A673 (cell line): ENCODE measurements around the gene RRAGD.

Source experiments
- EZH2 ChIP-seq: fragments of 200-600 bp; sonication (generic); IDR thresholded peaks from 2 replicates; pipeline ENCODE4 v1.6.1; 2017; ENCODE audit warnings: borderline replicate concordance, low read depth, mild to moderate bottlenecking, mixed read lengths, antibody characterized with exemption, low read length; ENCODE audit not compliant: poor library complexity, severe bottlenecking
- TF ChIP-seq, protein P1 (sequence below): fragments of 300-800, 200-600 bp; sonication (generic); conservative IDR thresholded peaks from 2 replicates; pipeline ENCODE4 v1.5.1; 2017; ENCODE audit warnings: low read depth, mild to moderate bottlenecking, antibody characterized with exemption, low read length, moderate library complexity, mixed read lengths

DNA sequence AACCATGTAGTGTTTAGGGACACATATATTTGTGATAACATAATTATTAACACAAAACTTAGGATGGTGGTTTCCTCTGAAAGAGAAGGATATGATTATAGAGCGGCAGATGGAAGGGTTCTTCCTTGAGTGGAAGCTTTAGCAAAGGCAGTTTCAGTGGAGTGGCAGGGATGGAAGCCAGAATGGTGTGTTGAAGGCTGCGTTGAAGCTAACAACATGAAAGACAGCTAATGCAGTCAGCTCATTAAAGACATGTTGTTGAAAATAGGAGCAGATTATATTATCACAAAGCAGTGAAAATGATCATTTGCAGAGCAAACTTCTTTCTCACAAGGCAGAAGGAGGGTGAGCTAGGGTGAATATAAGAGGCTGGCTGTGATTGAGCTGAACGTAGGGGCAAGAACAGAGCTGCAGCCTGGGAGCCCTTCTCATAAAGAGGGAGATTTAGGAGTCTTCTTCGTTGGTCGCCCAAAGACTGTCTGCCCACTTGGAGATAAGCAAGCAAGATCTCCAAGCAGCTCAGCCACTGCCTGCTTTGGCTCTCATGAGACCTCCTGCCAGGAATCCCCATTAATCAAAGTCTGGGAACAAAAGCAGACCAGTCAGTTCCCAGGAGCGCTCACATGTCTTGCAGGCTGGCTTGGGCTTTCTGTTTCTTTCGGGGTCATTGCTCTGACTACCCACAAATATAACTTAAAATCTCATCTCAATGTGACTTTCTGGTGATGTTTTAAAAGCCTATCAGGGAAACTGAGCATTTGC lies 18.3 kb upstream of the RRAGD start:
- TF ChIP-seq, protein P1, sequence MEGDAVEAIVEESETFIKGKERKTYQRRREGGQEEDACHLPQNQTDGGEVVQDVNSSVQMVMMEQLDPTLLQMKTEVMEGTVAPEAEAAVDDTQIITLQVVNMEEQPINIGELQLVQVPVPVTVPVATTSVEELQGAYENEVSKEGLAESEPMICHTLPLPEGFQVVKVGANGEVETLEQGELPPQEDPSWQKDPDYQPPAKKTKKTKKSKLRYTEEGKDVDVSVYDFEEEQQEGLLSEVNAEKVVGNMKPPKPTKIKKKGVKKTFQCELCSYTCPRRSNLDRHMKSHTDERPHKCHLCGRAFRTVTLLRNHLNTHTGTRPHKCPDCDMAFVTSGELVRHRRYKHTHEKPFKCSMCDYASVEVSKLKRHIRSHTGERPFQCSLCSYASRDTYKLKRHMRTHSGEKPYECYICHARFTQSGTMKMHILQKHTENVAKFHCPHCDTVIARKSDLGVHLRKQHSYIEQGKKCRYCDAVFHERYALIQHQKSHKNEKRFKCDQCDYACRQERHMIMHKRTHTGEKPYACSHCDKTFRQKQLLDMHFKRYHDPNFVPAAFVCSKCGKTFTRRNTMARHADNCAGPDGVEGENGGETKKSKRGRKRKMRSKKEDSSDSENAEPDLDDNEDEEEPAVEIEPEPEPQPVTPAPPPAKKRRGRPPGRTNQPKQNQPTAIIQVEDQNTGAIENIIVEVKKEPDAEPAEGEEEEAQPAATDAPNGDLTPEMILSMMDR: no peak
- TF ChIP-seq EZH2: no peak
